ENCODE data around the gene BET1.
"Not testable (repeated sequence)": the region's sequence is repeated elsewhere in the genome, so short reads cannot be mapped to it uniquely, and the experiment has no call there.

The BET1 gene

GRCh38 chr7:94004024-94004951 lies at the start of gene BET1:
BET1 (minus strand) TSS chr7:94004355; CDS start chr7:94004216, 139 bp downstream.
- DNase-seq: peak; percentile 93

GRCh38 chr7:94053532-94053931 lies 49.4 kb upstream of the BET1 start:
- no peak for DNase-seq

- DNase-seq: no peak
These were observed 48.4 kb upstream of the BET1 start for GRCh38 chr7:94052398-94053180.

GRCh38 chr7:94050046-94050445 lies 45.9 kb upstream of the BET1 start:
- peak; percentile 52 for DNase-seq

- DNase-seq: no peak
These were observed 45.5 kb upstream of the BET1 start for GRCh38 chr7:94049615-94050014.

GRCh38 chr7:94048755-94049154 lies 44.6 kb upstream of the BET1 start:
- DNase-seq: no peak

- DNase-seq: no peak
These were observed 43.8 kb upstream of the BET1 start for GRCh38 chr7:94047956-94048355.

- no peak for DNase-seq
These were observed 41.4 kb upstream of the BET1 start for GRCh38 chr7:94045581-94045980.

GRCh38 chr7:94044806-94045205 lies 40.7 kb upstream of the BET1 start:
- DNase-seq: no peak

GRCh38 chr7:94043299-94043698 lies 39.1 kb upstream of the BET1 start:
- no peak for DNase-seq

GRCh38 chr7:94042381-94042780 lies 38.2 kb upstream of the BET1 start:
- no peak for DNase-seq

- DNase-seq: no peak
These were observed 37.4 kb upstream of the BET1 start for GRCh38 chr7:94041529-94041928.

GRCh38 chr7:94040254-94040653 lies 36.1 kb upstream of the BET1 start:
- DNase-seq: no peak

- DNase-seq: no peak
These were observed 35.3 kb upstream of the BET1 start for GRCh38 chr7:94039368-94040035.

- no peak for DNase-seq
These were observed 27.7 kb upstream of the BET1 start for GRCh38 chr7:94031865-94032264.

GRCh38 chr7:94030634-94031033 lies 26.5 kb upstream of the BET1 start:
- DNase-seq: no peak

- no peak for DNase-seq
These were observed 25.8 kb upstream of the BET1 start for GRCh38 chr7:94029976-94030375.

- DNase-seq: no peak
These were observed 24.6 kb upstream of the BET1 start for GRCh38 chr7:94028768-94029167.

- not testable (repeated sequence) for DNase-seq
These were observed 22.5 kb upstream of the BET1 start for GRCh38 chr7:94026619-94027018.

GRCh38 chr7:94022550-94022949 lies 18.4 kb upstream of the BET1 start:
- no peak for DNase-seq

GRCh38 chr7:94016786-94017185 lies 12.6 kb upstream of the BET1 start:
- no peak for DNase-seq

- DNase-seq: no peak
These were observed 11.4 kb upstream of the BET1 start for GRCh38 chr7:94015538-94015937.

GRCh38 chr7:94012746-94013145 lies 8.6 kb upstream of the BET1 start:
- DNase-seq: no peak
